ENCODE measurements around the gene ANO9. TPM values are rescaled to one million over a fixed set of nuclear protein-coding genes. Genes with fewer than 3 reads are reported as not detected.
"Not testable (repeated sequence)": the region's sequence is repeated elsewhere in the genome, so short reads cannot be mapped to it uniquely, and the experiment has no call there.

Gene ANO9
- total RNA-seq, 4 donors from 2014 or later = 0.11 to 0.42 (median 0.32) TPM; not detected in 1

DNA sequence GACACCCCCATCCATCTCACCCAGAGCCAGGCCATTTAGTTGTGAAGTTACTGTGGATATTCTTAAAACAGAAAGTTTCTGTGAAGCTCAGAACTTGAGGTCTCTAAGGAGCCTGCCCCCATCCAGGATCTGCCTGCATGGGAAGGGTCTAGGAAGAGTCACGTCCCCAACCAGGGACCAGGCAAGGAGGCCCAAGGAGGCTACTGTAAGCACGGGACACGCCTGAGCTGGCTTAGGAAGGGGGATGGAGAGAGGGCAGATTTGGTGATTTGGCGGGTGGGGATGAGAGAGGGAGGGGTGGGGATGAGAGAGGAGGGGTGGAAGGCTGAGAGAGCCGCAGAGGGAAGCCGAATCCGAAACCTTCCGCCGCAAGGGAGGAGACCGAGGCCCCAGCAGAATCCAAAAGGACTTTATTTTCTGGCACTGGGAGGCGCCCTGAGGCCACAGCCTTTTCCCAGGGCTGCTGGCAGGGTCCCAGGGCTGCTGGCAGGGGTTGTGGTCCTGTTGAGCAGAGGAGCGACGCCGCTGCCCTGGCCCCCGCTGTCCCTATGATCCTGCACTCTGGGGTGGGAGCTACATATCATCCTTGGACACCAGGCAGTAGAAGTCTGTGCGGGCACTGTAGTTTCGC, 36.4 kb downstream of the ANO9 start:
- H3K27me3 ChIP-seq = peaks cover 0 to 18% (median 3%) of the 10 kb centered on the region in 4 donors
- 68% methylated on average over 17 of the region's 17 CpGs for WGBS
- TF ChIP-seq EP300 (IDR thresholded peaks at IDR 0.05) (no peak), POLR2A (IDR thresholded peaks at IDR 0.05; ENCODE audit: low read depth) (no peak), POLR2AphosphoS5 (IDR thresholded peaks at IDR 0.05) (no peak)
- TF ChIP-seq, protein P1, sequence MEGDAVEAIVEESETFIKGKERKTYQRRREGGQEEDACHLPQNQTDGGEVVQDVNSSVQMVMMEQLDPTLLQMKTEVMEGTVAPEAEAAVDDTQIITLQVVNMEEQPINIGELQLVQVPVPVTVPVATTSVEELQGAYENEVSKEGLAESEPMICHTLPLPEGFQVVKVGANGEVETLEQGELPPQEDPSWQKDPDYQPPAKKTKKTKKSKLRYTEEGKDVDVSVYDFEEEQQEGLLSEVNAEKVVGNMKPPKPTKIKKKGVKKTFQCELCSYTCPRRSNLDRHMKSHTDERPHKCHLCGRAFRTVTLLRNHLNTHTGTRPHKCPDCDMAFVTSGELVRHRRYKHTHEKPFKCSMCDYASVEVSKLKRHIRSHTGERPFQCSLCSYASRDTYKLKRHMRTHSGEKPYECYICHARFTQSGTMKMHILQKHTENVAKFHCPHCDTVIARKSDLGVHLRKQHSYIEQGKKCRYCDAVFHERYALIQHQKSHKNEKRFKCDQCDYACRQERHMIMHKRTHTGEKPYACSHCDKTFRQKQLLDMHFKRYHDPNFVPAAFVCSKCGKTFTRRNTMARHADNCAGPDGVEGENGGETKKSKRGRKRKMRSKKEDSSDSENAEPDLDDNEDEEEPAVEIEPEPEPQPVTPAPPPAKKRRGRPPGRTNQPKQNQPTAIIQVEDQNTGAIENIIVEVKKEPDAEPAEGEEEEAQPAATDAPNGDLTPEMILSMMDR (IDR thresholded peaks at IDR 0.05) = no peak
- intact Hi-C loops (cut with DNase I) = loop anchor here (5.0 kb wide), 1 partner anchor 107 kb away; no protein-coding TSS in a partner anchor
- H3K4me1 ChIP-seq = peaks cover 16 to 26% (median 24%) of the 10 kb centered on the region in 4 donors
- peak overlapping the region in 2 of 4 donors; percentile 73 to 75 for H3K27ac ChIP-seq (replicated peaks in 1 of 4)
- no peaks in the 10 kb centered on the region for H3K36me3 ChIP-seq
- H3K9me3 ChIP-seq = no peaks in the 10 kb centered on the region
- H3K4me3 ChIP-seq = peak overlapping the region in 1 of 4 donors; percentile 62
- no peak for DNase-seq (ENCODE audit: extremely low spot score)

DNA sequence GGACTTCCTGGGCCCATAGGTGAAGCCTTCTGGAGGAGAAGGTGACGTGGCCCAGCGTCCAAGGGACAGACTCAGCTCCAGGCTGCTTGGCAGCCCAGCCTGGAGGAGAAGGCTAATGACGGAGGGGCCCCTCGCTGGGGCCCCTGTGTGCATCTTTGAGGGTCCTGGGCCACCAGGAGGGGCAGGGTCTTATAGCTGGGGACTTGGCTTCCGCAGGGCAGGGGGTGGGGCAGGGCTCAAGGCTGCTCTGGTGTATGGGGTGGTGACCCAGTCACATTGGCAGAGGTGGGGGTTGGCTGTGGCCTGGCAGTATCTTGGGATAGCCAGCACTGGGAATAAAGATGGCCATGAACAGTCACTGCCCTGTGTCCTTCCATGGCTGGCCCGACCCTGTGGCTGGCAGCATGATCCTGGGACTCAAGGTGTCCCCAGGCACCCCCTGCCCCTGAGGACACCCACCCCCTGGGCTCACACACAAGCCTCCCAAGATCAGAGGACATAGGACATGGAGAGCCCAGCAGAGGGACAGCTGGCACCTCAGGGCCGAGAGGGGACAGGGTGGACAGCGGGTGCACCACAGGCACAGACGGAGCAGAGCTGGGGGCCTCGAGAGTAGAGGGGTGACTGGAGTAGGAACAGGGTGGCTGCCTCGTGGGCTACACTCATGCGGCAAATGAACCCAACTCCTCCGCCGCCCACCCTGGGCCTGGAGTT, 37.1 kb downstream of the ANO9 start:
- TF ChIP-seq POLR2A (IDR thresholded peaks at IDR 0.05; ENCODE audit: low read depth) (no peak), POLR2AphosphoS5 (IDR thresholded peaks at IDR 0.05) (no peak)
- TF ChIP-seq, protein P1 (IDR thresholded peaks at IDR 0.05) = no peak
- Histone ChIP-seq H3K36me3 (no peaks in the 10 kb centered on the region), H3K4me3 (no peak overlapping the region), H3K27ac (replicated peaks in 1 of 4) (no peak overlapping the region), H3K4me1 (peaks cover 16 to 33% (median 27%) of the 10 kb centered on the region in 4 donors), H3K27me3 (peaks cover 0 to 20% (median 7%) of the 10 kb centered on the region in 4 donors), H3K9me3 (no peaks in the 10 kb centered on the region)
- WGBS = 94% methylated on average over 13 of the region's 14 CpGs
- DNase-seq (ENCODE audit: extremely low spot score) = no peak
- intact Hi-C loops (cut with DNase I) = loop anchor here (5.0 kb wide), 1 partner anchor 108 kb away; no protein-coding TSS in a partner anchor

DNA sequence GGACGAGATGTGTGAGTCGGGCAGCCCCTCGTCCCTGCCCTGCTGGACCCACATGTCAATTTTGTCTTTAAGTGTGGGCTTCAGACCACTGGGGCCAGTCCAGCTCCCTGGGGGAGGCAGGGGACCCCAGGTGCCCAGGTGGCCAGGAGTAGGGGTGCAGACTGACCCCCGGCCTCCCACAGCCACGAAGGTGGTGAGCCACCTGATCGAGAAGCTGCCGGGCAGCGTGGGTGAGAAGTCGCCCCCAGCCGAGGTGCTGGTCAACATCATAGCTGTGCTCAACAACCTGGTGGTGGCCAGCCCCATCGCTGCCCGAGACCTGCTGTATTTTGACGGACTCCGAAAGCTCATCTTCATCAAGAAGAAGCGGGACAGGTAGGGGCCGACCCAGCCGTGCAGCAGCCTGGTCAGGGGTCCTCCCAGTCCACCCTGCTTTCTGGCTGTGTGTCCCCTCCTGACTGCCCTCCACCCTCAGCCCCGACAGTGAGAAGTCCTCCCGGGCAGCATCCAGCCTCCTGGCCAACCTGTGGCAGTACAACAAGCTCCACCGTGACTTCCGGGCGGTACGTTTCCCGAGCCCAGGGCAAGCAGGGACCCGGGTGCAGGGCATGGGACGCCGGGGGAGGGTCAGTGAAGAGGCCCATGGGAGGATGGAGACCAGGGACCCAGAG, 37.9 kb downstream of the ANO9 start:
- no peaks in the 10 kb centered on the region for H3K9me3 ChIP-seq
- TF ChIP-seq, protein P1 (IDR thresholded peaks at IDR 0.05) = no peak
- TF ChIP-seq EP300 (IDR thresholded peaks at IDR 0.05) = no peak
- TF ChIP-seq POLR2AphosphoS5 (IDR thresholded peaks at IDR 0.05) = no peak
- no peak for TF ChIP-seq POLR2A (IDR thresholded peaks at IDR 0.05; ENCODE audit: low read depth)
- H3K27ac ChIP-seq (replicated peaks in 1 of 4) = no peak overlapping the region
- WGBS = 92% methylated on average over 26 of the region's 27 CpGs
- peaks cover 0 to 22% (median 9%) of the 10 kb centered on the region in 4 donors for H3K27me3 ChIP-seq
- DNase-seq (ENCODE audit: extremely low spot score) = no peak
- H3K36me3 ChIP-seq = no peaks in the 10 kb centered on the region
- intact Hi-C loops (cut with DNase I) = no loop called here
- H3K4me3 ChIP-seq = no peak overlapping the region
- peaks cover 16 to 35% (median 27%) of the 10 kb centered on the region in 4 donors for H3K4me1 ChIP-seq

DNA sequence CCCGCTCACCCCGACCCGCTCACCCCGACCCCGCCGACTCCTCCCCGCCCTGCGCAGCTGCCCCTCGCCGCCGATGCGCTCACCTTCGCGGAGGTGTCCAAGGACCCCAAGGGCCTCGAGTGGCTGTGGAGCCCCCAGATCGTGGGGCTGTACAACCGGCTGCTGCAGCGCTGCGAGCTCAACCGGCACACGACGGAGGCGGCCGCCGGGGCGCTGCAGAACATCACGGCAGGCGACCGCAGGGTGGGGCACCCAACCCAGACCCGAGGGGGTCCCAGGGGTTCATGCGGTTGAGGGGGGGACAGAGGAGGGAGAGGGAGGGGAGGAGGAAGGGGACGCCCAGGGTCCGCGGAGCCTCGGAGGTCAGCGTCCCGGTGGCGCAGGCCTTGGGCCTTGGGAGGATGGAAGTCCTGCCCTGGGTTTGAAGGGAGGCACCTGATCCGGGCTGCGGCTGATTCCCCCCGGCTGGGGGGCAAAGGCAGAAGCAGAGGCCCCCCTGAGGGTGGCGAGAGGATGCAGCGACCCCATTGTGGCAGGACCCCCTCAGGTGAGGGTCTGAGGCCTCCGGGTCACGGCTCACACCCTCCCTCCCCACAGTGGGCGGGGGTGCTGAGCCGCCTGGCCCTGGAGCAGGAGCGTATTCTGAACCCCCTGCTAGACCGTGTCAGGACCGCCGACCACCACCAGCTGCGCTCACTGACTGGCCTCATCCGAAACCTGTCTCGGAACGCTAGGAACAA, 38.6 kb downstream of the ANO9 start:
- TF ChIP-seq POLR2AphosphoS5 (IDR thresholded peaks at IDR 0.05) (no peak), POLR2A (IDR thresholded peaks at IDR 0.05; ENCODE audit: low read depth) (no peak), EP300 (IDR thresholded peaks at IDR 0.05) (no peak)
- TF ChIP-seq, protein P1 (IDR thresholded peaks at IDR 0.05) = no peak
- intact Hi-C loops (cut with DNase I) = no loop called here
- no peak overlapping the region for H3K27ac ChIP-seq (replicated peaks in 1 of 4)
- H3K9me3 ChIP-seq = no peaks in the 10 kb centered on the region
- peaks cover 16 to 35% (median 27%) of the 10 kb centered on the region in 4 donors for H3K4me1 ChIP-seq
- H3K27me3 ChIP-seq = peaks cover 0 to 26% (median 11%) of the 10 kb centered on the region in 4 donors
- WGBS = 76% methylated on average over 23 of the region's 55 CpGs
- DNase-seq (ENCODE audit: extremely low spot score) = no peak
- H3K4me3 ChIP-seq = no peak overlapping the region
- no peaks in the 10 kb centered on the region for H3K36me3 ChIP-seq

DNA sequence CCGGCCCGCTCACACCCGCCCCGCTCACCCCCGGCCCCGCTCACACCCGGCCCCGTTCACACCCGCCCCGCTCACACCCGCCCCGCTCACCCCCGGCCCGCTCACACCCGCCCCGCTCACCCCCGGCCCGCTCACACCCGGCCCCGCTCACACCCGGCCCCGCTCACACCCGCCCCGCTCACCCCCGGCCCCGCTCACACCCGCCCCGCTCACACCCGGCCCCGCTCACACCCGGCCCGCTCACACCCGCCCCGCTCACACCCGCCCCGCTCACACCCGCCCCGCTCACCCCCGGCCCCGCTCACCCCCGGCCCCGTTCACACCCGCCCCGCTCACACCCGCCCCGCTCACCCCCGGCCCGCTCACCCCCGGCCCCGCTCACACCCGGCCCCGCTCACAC, 40.6 kb downstream of the ANO9 start:
- H3K36me3 ChIP-seq; DNase-seq (ENCODE audit: extremely low spot score); H3K9me3 ChIP-seq; H3K27ac ChIP-seq (replicated peaks in 1 of 4); H3K4me3 ChIP-seq; intact Hi-C loops (cut with DNase I): not testable (repeated sequence)
- H3K4me1 ChIP-seq = peaks cover 20 to 34% (median 27%) of the 10 kb centered on the region in 4 donors
- no CpG with 5 or more reads among the region's 52 CpGs for WGBS
- H3K27me3 ChIP-seq = peaks cover 0 to 26% (median 11%) of the 10 kb centered on the region in 4 donors

All from esophagus muscularis mucosa (tissue), 4 donors.